Endothelial cell of umbilical vein (primary cell): ENCODE data around the gene CACNA2D1. TPM values are rescaled to one million over a fixed set of nuclear protein-coding genes. Genes with fewer than 3 reads are reported as not detected.

ENCODE experiments used
- BruUV-seq: library from RNA; stranded (reverse); fragments of 400-500 nt; replicated peaks from 2 replicates; lab custom pipeline; 2021; lab: Mats Ljungman, UMichigan
- CTCF ChIA-PET: fragments of 300-600, 350-600 bp; sonication (Branson Sonifier 250); formaldehyde crosslinking; loops from one replicate; lab custom pipeline; 2021; ENCODE audit warnings: antibody characterized with exemption, inconsistent platforms; lab: Charles Lee
- POLR2A ChIA-PET: fragments of 300-600, 350-600 bp; sonication (Branson Sonifier 250); formaldehyde crosslinking; loops from one replicate; lab custom pipeline; 2021; ENCODE audit warnings: antibody characterized with exemption, inconsistent platforms; lab: Charles Lee
- DNase-seq: peaks from one replicate; pipeline ENCODE4 v3.0.0-alpha.2; 2011; ENCODE audit warnings: low read depth, low spot score
- FAIRE-seq: peaks from 2 replicates; lab custom pipeline; 2011; peaks lifted over from hg19 to GRCh38; lab: Jason Lieb, UNC
- H2AFZ ChIP-seq: 2 replicates; pipeline ENCODE4 v1.6.0; 2012; ENCODE audit warnings: low read depth, low read length, control low read depth, inconsistent platforms
- H3K27ac ChIP-seq: 2 replicates; pipeline ENCODE4 v1.5.1; 2011; ENCODE audit warnings: low read depth, mild to moderate bottlenecking, control low read depth, low read length, moderate library complexity; ENCODE audit not compliant: insufficient read depth
- H3K27me3 ChIP-seq, 2 experiments: 2 replicates each; pipeline versions ENCODE4 v1.6.0 to v1.6.1; 2011; ENCODE audit warnings: low read length in 2 of 2, mixed read lengths in 1 of 2; ENCODE audit not compliant: control insufficient read depth in 2 of 2, insufficient read depth in 2 of 2
- H3K36me3 ChIP-seq, 2 experiments: 2 replicates in 1 of 2; 3 replicates in 1 of 2; pipeline ENCODE4 v1.5.1; 2011; ENCODE audit warnings: low read length in 2 of 2, mild to moderate bottlenecking in 1 of 2, moderate library complexity in 1 of 2; ENCODE audit not compliant: control insufficient read depth in 2 of 2, insufficient read depth in 2 of 2; ENCODE audit errors: extremely low read depth in 1 of 2
- H3K4me1 ChIP-seq: 3 replicates; pipeline ENCODE4 v1.5.1; 2011; ENCODE audit warnings: mild to moderate bottlenecking, low read length; ENCODE audit not compliant: control insufficient read depth, insufficient read depth; ENCODE audit errors: extremely low read depth
- H3K4me2 ChIP-seq: 2 replicates; pipeline ENCODE4 v1.6.1; 2011; ENCODE audit warnings: low read length, control low read depth, mixed read lengths; ENCODE audit not compliant: insufficient read depth
- H3K4me3 ChIP-seq, 3 experiments: fragments of 200-600 bp in 1 of 3; sonication (generic), shearing (Covaris generic) in 1 of 3; replicated peaks in 1 of 3; 2 replicates each; pipeline ENCODE4 v1.5.1; 2011 to 2016; ENCODE audit warnings: control low read depth in 3 of 3, low read length in 3 of 3, mild to moderate bottlenecking in 2 of 3, inconsistent platforms in 1 of 3, low read depth in 1 of 3, moderate library complexity in 1 of 3; ENCODE audit not compliant: insufficient read depth in 1 of 3
- H3K79me2 ChIP-seq: 2 replicates; pipeline ENCODE4 v1.6.0; 2012; ENCODE audit warnings: low read length, inconsistent platforms; ENCODE audit not compliant: control insufficient read depth, insufficient read depth
- H3K9ac ChIP-seq: replicated peaks from 2 replicates; pipeline ENCODE3; 2011; ENCODE audit warnings: low read length, control low read depth; ENCODE audit not compliant: insufficient read depth; ENCODE audit errors: extremely low read depth
- H3K9me1 ChIP-seq: replicated peaks from 3 replicates; pipeline ENCODE4 v1.6.0; 2011; ENCODE audit warnings: mild to moderate bottlenecking, low read length; ENCODE audit not compliant: control insufficient read depth, insufficient read depth; ENCODE audit errors: extremely low read depth
- H3K9me3 ChIP-seq: replicated peaks from 2 replicates; pipeline ENCODE4 v1.5.1; 2012; ENCODE audit warnings: low read length, inconsistent platforms; ENCODE audit not compliant: control insufficient read depth, insufficient read depth
- H4K20me1 ChIP-seq: replicated peaks from 2 replicates; pipeline ENCODE3; 2011; ENCODE audit warnings: mild to moderate bottlenecking, low read length; ENCODE audit not compliant: control insufficient read depth, insufficient read depth; ENCODE audit errors: extremely low read depth
- EZH2 ChIP-seq: IDR thresholded peaks from 2 replicates; pipeline ENCODE4 v1.6.1; 2012; ENCODE audit warnings: borderline replicate concordance, low read depth, mild to moderate bottlenecking, moderate library complexity, low read length, inconsistent platforms; ENCODE audit not compliant: severe bottlenecking
- FOS ChIP-seq: IDR thresholded peaks from 2 replicates; pipeline ENCODE4 v1.6.1; 2011; ENCODE audit warnings: mild to moderate bottlenecking, low read length, moderate library complexity, borderline replicate concordance; ENCODE audit not compliant: insufficient read depth
- GATA2 ChIP-seq: IDR thresholded peaks from 2 replicates; pipeline ENCODE4 v1.7.0; 2011; ENCODE audit warnings: low read depth, mild to moderate bottlenecking, moderate library complexity, mixed read lengths, low read length; ENCODE audit not compliant: insufficient read length, insufficient read depth
- JUN ChIP-seq: IDR thresholded peaks from 2 replicates; pipeline ENCODE4 v1.6.1; 2011; ENCODE audit warnings: borderline replicate concordance, low read depth; ENCODE audit not compliant: insufficient read length, insufficient read depth
- MYC ChIP-seq: IDR thresholded peaks from one replicate; pipeline ENCODE4 v1.6.1; 2011; ENCODE audit warnings: mild to moderate bottlenecking, low read depth, low read length
- POLR2A ChIP-seq: IDR thresholded peaks from 2 replicates; pipeline ENCODE4 v1.6.1; 2012; ENCODE audit warnings: low read depth, mild to moderate bottlenecking, control low read depth, low read length
- POLR2AphosphoS5 ChIP-seq: IDR thresholded peaks from 2 replicates; pipeline ENCODE4 v1.6.1; 2012; ENCODE audit warnings: low read depth, mild to moderate bottlenecking, control low read depth, low read length, moderate library complexity; ENCODE audit not compliant: insufficient read depth
- dilution Hi-C: fragments of 300-500 bp; cut with MboI; formaldehyde crosslinking; loops from one replicate; pipeline ENCODE4 v1.15.0; 2019; ENCODE audit warnings: low sequenced_read_pairs; ENCODE audit not compliant: extremely low pct_ligation_motif_present
- intact Hi-C: fragments of 100-400 bp; cut with micrococcal nuclease; formaldehyde crosslinking; loops from one replicate; pipeline ENCODE4 v1.10.0; 2022
- polyA plus RNA-seq, 4 experiments: library from polyadenylated mRNA; depleted of rRNA in 3 of 4; stranded (reverse) in 3 of 4; unstranded in 1 of 4; fragments of >200 nt; gene quantifications; 2 replicates each; pipeline versions ENCODE4 v1.2.1 to v1.2.3, GENCODE V29; 2011 to 2012; ENCODE audit warnings: missing spikeins in 1 of 4
- total RNA-seq: library from RNA; stranded (reverse); gene quantifications from 2 replicates; pipeline ENCODE4 v1.2.3, GENCODE V29; 2021
- TF ChIP-seq, protein P1 (sequence below): IDR thresholded peaks from 2 replicates; pipeline ENCODE4 v1.6.1; 2011; ENCODE audit not compliant: insufficient read depth, insufficient read length
- TF ChIP-seq, protein P2 (sequence below), 2 donors: IDR thresholded peaks; 1 replicate in 1 of 2; 2 replicates in 1 of 2; pipeline ENCODE4 v1.5.1; 2011; ENCODE audit warnings: low read length in 2 of 2, mild to moderate bottlenecking in 2 of 2, moderate library complexity in 2 of 2, control low read depth in 1 of 2, inconsistent platforms in 1 of 2, low read depth in 1 of 2; ENCODE audit not compliant: insufficient read depth in 1 of 2; ENCODE audit errors: extremely low read depth in 1 of 2

The CACNA2D1 gene
- total and polyA plus RNA-seq, 2 donors (not counting 3 experiments of a cell fraction or from before 2014, with no cell fraction given), result 4.1 to 38.6 TPM

DNA sequence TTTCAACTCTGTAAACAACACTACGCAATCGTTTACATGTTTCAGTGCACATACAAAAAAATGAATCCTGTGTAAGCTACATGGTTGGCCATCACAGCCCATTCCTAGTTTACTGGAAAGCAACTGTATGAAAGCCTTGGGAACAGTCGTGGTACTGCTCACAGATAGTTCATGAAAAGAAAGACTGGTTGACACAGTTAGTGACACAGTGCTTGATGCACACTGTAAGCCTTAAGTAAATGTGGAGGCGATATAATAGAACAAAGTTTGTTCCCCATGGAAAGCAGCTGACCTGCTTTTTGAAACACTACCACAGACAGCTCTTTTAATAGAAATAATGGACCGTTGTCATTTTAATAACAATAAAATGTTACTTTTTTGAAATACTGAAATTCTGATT, 5.1 kb downstream of the CACNA2D1 start:
- intact Hi-C loops (no loop called here), dilution Hi-C loops (no loop called here)
- ChIA-PET CTCF (interaction anchor here (1.5 kb wide), 1 partner anchor 134 kb away, joined by 3 read pairs; no protein-coding TSS in a partner anchor), POLR2A (no interaction called here)
- Histone ChIP-seq H3K4me1 (peaks cover 14% of the 10 kb centered on the region), H4K20me1 (no peaks in the 10 kb centered on the region), H3K36me3 (no peaks in the 10 kb centered on the region), H3K79me2 (peaks cover 8% of the 10 kb centered on the region), H3K4me3 (no peak overlapping the region), H2AFZ (no peak overlapping the region), H3K9me3 (no peaks in the 10 kb centered on the region), H3K27ac (no peak overlapping the region), H3K4me2 (no peak overlapping the region), H3K9me1 (no peaks in the 10 kb centered on the region), H3K9ac (no peak overlapping the region), H3K27me3 (no peaks in the 10 kb centered on the region)
- DNase-seq (no peak), FAIRE-seq (no peak)
- BruUV-seq, result no TSS peak
- TF ChIP-seq MYC, result no peak
- TF ChIP-seq EZH2, result no peak
- TF ChIP-seq POLR2A, result no peak
- TF ChIP-seq, protein P1, sequence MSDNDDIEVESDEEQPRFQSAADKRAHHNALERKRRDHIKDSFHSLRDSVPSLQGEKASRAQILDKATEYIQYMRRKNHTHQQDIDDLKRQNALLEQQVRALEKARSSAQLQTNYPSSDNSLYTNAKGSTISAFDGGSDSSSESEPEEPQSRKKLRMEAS, result no peak

- H3K27me3 ChIP-seq, result no peaks in the 10 kb centered on the region
- ChIA-PET CTCF (no interaction called here), POLR2A (no interaction called here)
- dilution Hi-C loops (no loop called here), intact Hi-C loops (no loop called here)
- H3K9me3 ChIP-seq, result no peaks in the 10 kb centered on the region
- H3K4me3 ChIP-seq, result no peak overlapping the region
- no peaks in the 10 kb centered on the region for H4K20me1 ChIP-seq
- no peak overlapping the region for H3K4me2 ChIP-seq
- H3K9ac ChIP-seq, result no peak overlapping the region
- FAIRE-seq (no peak), DNase-seq (no peak)
- no peaks in the 10 kb centered on the region for H3K36me3 ChIP-seq
- TF ChIP-seq JUN, result no peak
- no peak for TF ChIP-seq POLR2A
- TF ChIP-seq POLR2AphosphoS5, result no peak
- TF ChIP-seq, protein P2, sequence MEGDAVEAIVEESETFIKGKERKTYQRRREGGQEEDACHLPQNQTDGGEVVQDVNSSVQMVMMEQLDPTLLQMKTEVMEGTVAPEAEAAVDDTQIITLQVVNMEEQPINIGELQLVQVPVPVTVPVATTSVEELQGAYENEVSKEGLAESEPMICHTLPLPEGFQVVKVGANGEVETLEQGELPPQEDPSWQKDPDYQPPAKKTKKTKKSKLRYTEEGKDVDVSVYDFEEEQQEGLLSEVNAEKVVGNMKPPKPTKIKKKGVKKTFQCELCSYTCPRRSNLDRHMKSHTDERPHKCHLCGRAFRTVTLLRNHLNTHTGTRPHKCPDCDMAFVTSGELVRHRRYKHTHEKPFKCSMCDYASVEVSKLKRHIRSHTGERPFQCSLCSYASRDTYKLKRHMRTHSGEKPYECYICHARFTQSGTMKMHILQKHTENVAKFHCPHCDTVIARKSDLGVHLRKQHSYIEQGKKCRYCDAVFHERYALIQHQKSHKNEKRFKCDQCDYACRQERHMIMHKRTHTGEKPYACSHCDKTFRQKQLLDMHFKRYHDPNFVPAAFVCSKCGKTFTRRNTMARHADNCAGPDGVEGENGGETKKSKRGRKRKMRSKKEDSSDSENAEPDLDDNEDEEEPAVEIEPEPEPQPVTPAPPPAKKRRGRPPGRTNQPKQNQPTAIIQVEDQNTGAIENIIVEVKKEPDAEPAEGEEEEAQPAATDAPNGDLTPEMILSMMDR (IDR thresholded peaks at IDR 0.05; ENCODE audit: extremely low read depth in 1 of 2, insufficient read depth in 1 of 2, low read depth in 1 of 2, low read length in 2 of 2), result no peak
- TF ChIP-seq, protein P1, result no peak
- no peak for TF ChIP-seq FOS
- TF ChIP-seq GATA2, result no peak
- no peak for TF ChIP-seq EZH2
- TF ChIP-seq MYC, result no peak
- no peak overlapping the region for H3K27ac ChIP-seq
- H2AFZ ChIP-seq, result no peak overlapping the region
- BruUV-seq, result no TSS peak
- H3K4me1 ChIP-seq, result no peaks in the 10 kb centered on the region
- no peaks in the 10 kb centered on the region for H3K9me1 ChIP-seq
- H3K79me2 ChIP-seq, result peaks cover 2% of the 10 kb centered on the region
Observed at GRCh38 chr7:82435769-82436168, 7.8 kb downstream of the CACNA2D1 start.
